GM12865 (cell line): Measurements from ENCODE around the gene CPA2.

Experiments used
- DNase-seq: peaks from one replicate; pipeline ENCODE4 v3.0.0; 2010; ENCODE audit warnings: low read depth
- H3K4me3 ChIP-seq: 2 replicates; pipeline ENCODE4 v1.5.1; 2011; ENCODE audit warnings: mild to moderate bottlenecking, low read depth, low read length, control low read depth
- CTCF ChIP-seq: IDR thresholded peaks from 2 replicates; pipeline ENCODE4 v1.5.1; 2011; ENCODE audit warnings: low read length, control low read depth, low read depth, inconsistent platforms; ENCODE audit not compliant: insufficient read depth; ENCODE audit errors: missing control alignments

CPA2 gene

GRCh38 chr7:130262448-130262847 is 4.2 kb upstream of the CPA2 start:
- no peak overlapping the region for H3K4me3 ChIP-seq
- no peak for TF ChIP-seq CTCF
- DNase-seq, result no peak

GRCh38 chr7:130263130-130263529 is 3.5 kb upstream of the CPA2 start:
- no peak overlapping the region for H3K4me3 ChIP-seq
- no peak for TF ChIP-seq CTCF
- DNase-seq, result no peak

GRCh38 chr7:130266961-130267321 is 278 bp downstream of the CPA2 start:
- no peak for TF ChIP-seq CTCF
- no peak for DNase-seq
- no peak overlapping the region for H3K4me3 ChIP-seq

GRCh38 chr7:130268463-130269317 is 2.0 kb downstream of the CPA2 start:
- DNase-seq, result no peak
- no peak overlapping the region for H3K4me3 ChIP-seq
- TF ChIP-seq CTCF, result no peak

- H3K4me3 ChIP-seq, result no peak overlapping the region
- no peak for DNase-seq
- no peak for TF ChIP-seq CTCF
These were observed 2.6 kb downstream of the CPA2 start for GRCh38 chr7:130269318-130269694.

- no peak overlapping the region for H3K4me3 ChIP-seq
- no peak for DNase-seq
- TF ChIP-seq CTCF, result no peak
These were observed 4.5 kb downstream of the CPA2 start for GRCh38 chr7:130270947-130271800.
